CD4-positive, alpha-beta T cell (primary cell): ENCODE results near the gene CIAO2B. TPM values are rescaled to one million over a fixed set of nuclear protein-coding genes. Genes with fewer than 3 reads are reported as not detected.

Experiments used
- ATAC-seq: fragments of 200-7000 bp; cut with Tn5 transposase; one replicate; pipeline ENCODE4 v1.10.0; 2022; ENCODE audit warnings: mild to moderate bottlenecking; ENCODE audit not compliant: poor library complexity
- CTCF ChIA-PET: fragments of 350-600 bp; sonication (Branson Sonifier 250); formaldehyde crosslinking; loops from one replicate; lab custom pipeline; 2021; ENCODE audit warnings: antibody characterized with exemption, inconsistent platforms; lab: Charles Lee
- POLR2A ChIA-PET: fragments of 350-600 bp; sonication (Branson Sonifier 250); formaldehyde crosslinking; loops from one replicate; lab custom pipeline; 2021; ENCODE audit warnings: antibody characterized with exemption, inconsistent platforms; lab: Charles Lee
- DNase-seq, 14 experiments: peaks; one replicate each; pipeline ENCODE4 v3.0.0-alpha.2; 2013 to 2020; ENCODE audit warnings: mixed read lengths in 2 of 14
- H3K27ac ChIP-seq, 2 donors: one replicate each; pipeline versions ENCODE4 v1.5.1 to v1.7.0; 2013; ENCODE audit warnings: low read length in 2 of 2, low read depth in 1 of 2, mild to moderate bottlenecking in 1 of 2
- H3K27me3 ChIP-seq, 2 experiments: 1 replicate in 1 of 2; 2 replicates in 1 of 2; pipeline versions ENCODE4 v1.6.1 to v1.7.0; 2013; ENCODE audit warnings: low read length in 2 of 2, control low read depth in 1 of 2, mild to moderate bottlenecking in 1 of 2, moderate library complexity in 1 of 2; ENCODE audit not compliant: insufficient read depth in 2 of 2, control insufficient read depth in 1 of 2
- H3K36me3 ChIP-seq: one replicate; pipeline ENCODE4 v1.6.1; 2013; ENCODE audit warnings: low read length, control low read depth; ENCODE audit not compliant: insufficient read depth
- H3K4me1 ChIP-seq: one replicate; pipeline ENCODE4 v1.6.1; 2013; ENCODE audit warnings: low read length, control low read depth; ENCODE audit not compliant: insufficient read depth
- H3K4me3 ChIP-seq: one replicate; pipeline ENCODE4 v1.5.1; 2013; ENCODE audit warnings: mild to moderate bottlenecking, low read length, moderate library complexity
- H3K9me3 ChIP-seq, 2 experiments: 1 replicate in 1 of 2; 2 replicates in 1 of 2; pipeline versions ENCODE4 v1.6.1 to v1.7.0; 2013; ENCODE audit warnings: low read length in 2 of 2, mild to moderate bottlenecking in 2 of 2, control low read depth in 1 of 2, moderate library complexity in 1 of 2; ENCODE audit not compliant: control insufficient read depth in 1 of 2, insufficient read depth in 1 of 2
- H3K27ac Mint-ChIP-seq: one replicate; pipeline ENCODE4 v1.8.0; 2020; ENCODE audit warnings: mixed read lengths
- H3K27me3 Mint-ChIP-seq: one replicate; pipeline ENCODE4 v1.8.0; 2021; ENCODE audit warnings: mixed read lengths
- H3K36me3 Mint-ChIP-seq: one replicate; pipeline ENCODE4 v1.8.0; 2021; ENCODE audit warnings: low read depth, mixed read lengths
- H3K4me1 Mint-ChIP-seq: one replicate; pipeline ENCODE4 v1.8.0; 2021; ENCODE audit warnings: low read depth, mixed read lengths
- H3K4me3 Mint-ChIP-seq: one replicate; pipeline ENCODE4 v1.8.0; 2020; ENCODE audit warnings: mild to moderate bottlenecking, mixed read lengths
- H3K9me3 Mint-ChIP-seq: one replicate; pipeline ENCODE4 v1.8.0; 2020; ENCODE audit warnings: mixed read lengths
- intact Hi-C, 2 experiments: fragments of 100-400 bp; cut with DNase I in 1 of 2; cut with micrococcal nuclease in 1 of 2; formaldehyde crosslinking; loops; one replicate each; pipeline versions ENCODE4 v1.15.1 to v1.9.0; 2023 to 2025; cut with DNase I, micrococcal nuclease
- total RNA-seq, 174 experiments: library from RNA in 2 of 174; stranded (reverse) in 2 of 174; gene quantifications; one replicate each; pipeline ENCODE4 v1.2.3 and lab custom pipeline; 2021 to 2026
- TF ChIP-seq, protein P1 (sequence below): fragments of 200-600 bp; IDR thresholded peaks from one replicate; pipeline ENCODE4 v1.8.0; 2022; ENCODE audit warnings: antibody characterized with exemption, mild to moderate bottlenecking

The CIAO2B gene
- total RNA-seq, 2 experiments from 2014 or later: 58.6 to 70.4 TPM

DNA sequence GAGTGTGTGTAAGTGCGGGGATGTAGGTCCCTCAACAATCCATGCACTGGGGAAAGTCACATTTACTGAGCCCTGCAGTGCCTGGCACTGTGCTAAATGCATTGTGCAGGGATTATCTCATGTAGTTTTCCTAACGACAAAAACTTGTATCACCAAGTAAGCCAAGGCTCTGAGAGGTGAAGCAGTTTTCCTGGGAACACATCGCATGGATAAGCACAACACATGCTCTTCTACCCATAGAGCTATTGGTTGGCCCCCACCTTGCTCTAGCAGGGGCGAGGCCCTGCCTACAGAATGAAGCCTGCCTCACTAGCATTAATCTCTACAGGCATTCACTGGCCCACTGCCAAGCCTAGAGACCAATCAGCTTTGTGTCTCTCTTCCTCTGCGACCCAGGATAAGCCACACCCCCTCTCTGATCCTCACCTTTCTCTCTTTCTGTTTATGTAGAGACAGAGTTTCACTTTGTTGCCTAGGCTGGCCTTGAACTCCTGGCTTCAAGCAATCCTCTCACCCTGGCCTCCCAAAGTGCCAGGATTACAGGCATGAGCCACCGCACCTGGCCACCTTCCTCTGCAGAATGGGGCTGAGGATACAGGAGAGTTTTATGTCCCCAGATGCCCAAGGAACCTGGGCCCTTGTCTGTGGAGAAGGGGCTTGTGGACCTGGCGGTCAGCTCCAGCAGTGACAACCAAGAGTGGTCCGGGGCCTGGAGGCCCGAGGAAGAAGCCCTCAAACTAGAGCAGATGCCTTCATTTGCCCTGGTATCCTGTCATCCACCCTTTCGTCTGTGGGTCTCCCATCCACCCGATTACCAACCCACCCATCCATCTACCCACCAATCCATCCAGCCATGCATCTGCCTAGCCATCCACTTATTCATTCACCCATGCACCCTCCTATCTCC, 28.3 kb downstream of the CIAO2B start:
- H3K4me1 ChIP-seq: peaks cover 8% of the 10 kb centered on the region
- H3K36me3 Mint-ChIP-seq: no peaks in the 10 kb centered on the region
- H3K27me3 ChIP-seq: no peaks in the 10 kb centered on the region
- DNase-seq (peak; percentile 16 to 66 (median 36)), ATAC-seq (peak; percentile 86)
- no peaks in the 10 kb centered on the region for H3K27me3 Mint-ChIP-seq
- ChIA-PET POLR2A (no interaction called here), CTCF (no interaction called here)
- H3K27ac Mint-ChIP-seq: no peak overlapping the region
- TF ChIP-seq, protein P1, sequence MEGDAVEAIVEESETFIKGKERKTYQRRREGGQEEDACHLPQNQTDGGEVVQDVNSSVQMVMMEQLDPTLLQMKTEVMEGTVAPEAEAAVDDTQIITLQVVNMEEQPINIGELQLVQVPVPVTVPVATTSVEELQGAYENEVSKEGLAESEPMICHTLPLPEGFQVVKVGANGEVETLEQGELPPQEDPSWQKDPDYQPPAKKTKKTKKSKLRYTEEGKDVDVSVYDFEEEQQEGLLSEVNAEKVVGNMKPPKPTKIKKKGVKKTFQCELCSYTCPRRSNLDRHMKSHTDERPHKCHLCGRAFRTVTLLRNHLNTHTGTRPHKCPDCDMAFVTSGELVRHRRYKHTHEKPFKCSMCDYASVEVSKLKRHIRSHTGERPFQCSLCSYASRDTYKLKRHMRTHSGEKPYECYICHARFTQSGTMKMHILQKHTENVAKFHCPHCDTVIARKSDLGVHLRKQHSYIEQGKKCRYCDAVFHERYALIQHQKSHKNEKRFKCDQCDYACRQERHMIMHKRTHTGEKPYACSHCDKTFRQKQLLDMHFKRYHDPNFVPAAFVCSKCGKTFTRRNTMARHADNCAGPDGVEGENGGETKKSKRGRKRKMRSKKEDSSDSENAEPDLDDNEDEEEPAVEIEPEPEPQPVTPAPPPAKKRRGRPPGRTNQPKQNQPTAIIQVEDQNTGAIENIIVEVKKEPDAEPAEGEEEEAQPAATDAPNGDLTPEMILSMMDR: no peak
- intact Hi-C loops: no loop called here
- H3K9me3 ChIP-seq: no peaks in the 10 kb centered on the region
- no peak overlapping the region for H3K4me3 Mint-ChIP-seq
- H3K4me1 Mint-ChIP-seq: peaks cover 12% of the 10 kb centered on the region
- no peak overlapping the region for H3K27ac ChIP-seq
- H3K4me3 ChIP-seq: no peak overlapping the region
- H3K36me3 ChIP-seq: no peaks in the 10 kb centered on the region
- H3K9me3 Mint-ChIP-seq: no peaks in the 10 kb centered on the region

DNA sequence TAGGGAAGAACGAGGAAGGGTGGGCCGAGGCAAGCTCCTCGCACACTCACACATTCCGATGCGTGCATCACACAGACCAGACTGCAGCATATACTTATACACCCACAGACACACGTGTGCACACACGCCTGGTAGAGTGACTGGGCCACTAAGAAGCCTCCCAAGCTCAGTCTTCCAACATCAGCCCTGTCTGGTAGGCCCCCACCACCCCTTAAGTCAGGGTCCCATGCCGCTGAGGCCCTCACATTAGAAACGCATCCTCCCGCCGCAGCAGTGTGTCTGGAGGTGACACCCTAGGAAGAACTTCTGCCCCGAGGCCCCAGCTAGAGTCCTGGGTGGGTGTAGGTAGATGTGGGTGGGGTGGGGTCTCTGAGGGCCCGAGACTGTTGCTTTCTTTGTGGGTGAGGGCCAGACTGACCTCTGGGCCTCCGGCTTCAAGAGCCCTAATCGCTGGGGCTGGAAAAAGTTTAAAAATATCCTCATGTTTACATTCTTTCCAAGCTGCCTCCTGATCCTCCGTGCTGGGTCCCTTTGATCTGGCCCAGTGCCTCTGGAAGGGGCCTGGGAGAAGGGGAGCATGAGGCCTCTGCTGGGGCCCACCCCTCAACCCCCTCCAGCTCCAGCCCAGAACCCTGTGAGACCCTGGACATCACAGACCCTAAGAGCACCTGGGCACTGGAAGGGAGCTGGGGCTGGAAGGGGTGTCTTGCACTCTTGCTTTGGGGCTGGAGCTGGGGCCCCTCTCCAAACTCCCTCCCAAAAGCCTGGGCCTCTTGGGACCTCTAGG, 29.2 kb downstream of the CIAO2B start:
- CTCF ChIA-PET: no interaction called here
- no peaks in the 10 kb centered on the region for H3K27me3 Mint-ChIP-seq
- no peak for ATAC-seq

DNA sequence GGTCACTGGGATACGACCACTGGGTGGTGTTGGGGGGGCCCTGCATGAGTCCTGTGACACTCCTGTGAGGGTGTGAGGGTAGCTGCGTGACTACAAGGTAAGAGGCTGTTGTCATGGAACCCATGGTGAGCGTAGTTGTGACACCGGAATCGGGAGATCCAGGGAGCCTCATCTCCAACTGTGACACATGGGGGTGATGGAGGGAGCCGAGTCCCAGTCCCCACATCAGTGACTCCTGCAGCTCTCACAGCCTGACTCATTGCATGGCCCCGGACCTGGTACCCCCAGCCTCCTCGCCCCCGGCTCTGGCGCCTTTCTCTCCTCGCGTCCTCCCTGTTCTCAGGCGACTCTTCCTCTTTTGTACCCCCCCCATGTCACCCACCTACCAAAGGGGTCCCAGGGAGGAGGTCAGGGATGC, 29.8 kb downstream of the CIAO2B start:
- Mint-ChIP-seq H3K36me3 (no peaks in the 10 kb centered on the region), H3K27me3 (no peaks in the 10 kb centered on the region), H3K4me3 (no peak overlapping the region), H3K27ac (no peak overlapping the region), H3K9me3 (no peaks in the 10 kb centered on the region), H3K4me1 (peaks cover 12% of the 10 kb centered on the region)
- ChIA-PET POLR2A (no interaction called here), CTCF (no interaction called here)
- intact Hi-C loops: no loop called here
- TF ChIP-seq, protein P1: no peak
- Histone ChIP-seq H3K27ac (no peak overlapping the region), H3K9me3 (no peaks in the 10 kb centered on the region), H3K4me3 (no peak overlapping the region), H3K4me1 (peaks cover 8% of the 10 kb centered on the region), H3K27me3 (no peaks in the 10 kb centered on the region), H3K36me3 (no peaks in the 10 kb centered on the region)
- DNase-seq (no peak), ATAC-seq (no peak)

More for the DNA sequence above, 29.2 kb downstream of the CIAO2B start:
- Mint-ChIP-seq H3K36me3 (no peaks in the 10 kb centered on the region), H3K4me1 (peaks cover 12% of the 10 kb centered on the region), H3K9me3 (no peaks in the 10 kb centered on the region), H3K4me3 (no peak overlapping the region), H3K27ac (no peak overlapping the region)
- intact Hi-C loops: no loop called here
- no peak overlapping the region for H3K27ac ChIP-seq
- POLR2A ChIA-PET: no interaction called here
- peaks cover 8% of the 10 kb centered on the region for H3K4me1 ChIP-seq
- H3K36me3 ChIP-seq: no peaks in the 10 kb centered on the region
- H3K9me3 ChIP-seq: no peaks in the 10 kb centered on the region
- TF ChIP-seq, protein P1: no peak
- DNase-seq: no peak
- no peak overlapping the region for H3K4me3 ChIP-seq
- H3K27me3 ChIP-seq: no peaks in the 10 kb centered on the region
